GM18951 (cell line): ENCODE results near the gene TIPARP.
"Not testable (repeated sequence)": the region's sequence is repeated elsewhere in the genome, so short reads cannot be mapped to it uniquely, and the experiment has no call there.

ENCODE experiments used
- POLR2A ChIP-seq: IDR thresholded peaks from 4 replicates; pipeline ENCODE4 v1.6.1; 2011; ENCODE audit warnings: mild to moderate bottlenecking; ENCODE audit not compliant: insufficient read length, insufficient read depth; ENCODE audit errors: extremely low read depth
- in situ Hi-C: fragments of 300-500 bp; cut with MboI; formaldehyde crosslinking; loops from one replicate; pipeline ENCODE4 v1.12.0; 2022; ENCODE audit warnings: low sequenced_read_pairs, mixed read lengths, inconsistent platforms; ENCODE audit not compliant: unreplicated experiment

Gene TIPARP

GRCh38 chr3:156729460-156730179 lies 55.2 kb downstream of the TIPARP start:
- in situ Hi-C loops: no loop called here
- TF ChIP-seq POLR2A: no peak

GRCh38 chr3:156731813-156732212 lies 57.4 kb downstream of the TIPARP start:
- in situ Hi-C loops: no loop called here
- no peak for TF ChIP-seq POLR2A

GRCh38 chr3:156732261-156732660 lies 57.9 kb downstream of the TIPARP start:
- no peak for TF ChIP-seq POLR2A
- in situ Hi-C loops: no loop called here

GRCh38 chr3:156732715-156733421 lies 58.5 kb downstream of the TIPARP start:
- no peak for TF ChIP-seq POLR2A
- in situ Hi-C loops: no loop called here

- in situ Hi-C loops: not testable (repeated sequence)
These were observed 60.3 kb downstream of the TIPARP start for GRCh38 chr3:156734661-156735060.

GRCh38 chr3:156735471-156735870 lies 61.1 kb downstream of the TIPARP start:
- TF ChIP-seq POLR2A: no peak
- in situ Hi-C loops: no loop called here

GRCh38 chr3:156737049-156737448 lies 62.7 kb downstream of the TIPARP start:
- in situ Hi-C loops: not testable (repeated sequence)

GRCh38 chr3:156738251-156738650 lies 63.9 kb downstream of the TIPARP start:
- in situ Hi-C loops: no loop called here
- TF ChIP-seq POLR2A: no peak

- TF ChIP-seq POLR2A: no peak
- in situ Hi-C loops: no loop called here
These were observed 65.6 kb downstream of the TIPARP start for GRCh38 chr3:156739976-156740375.

- in situ Hi-C loops: not testable (repeated sequence)
These were observed 66.2 kb downstream of the TIPARP start for GRCh38 chr3:156740581-156740980.

GRCh38 chr3:156741935-156742334 lies 67.5 kb downstream of the TIPARP start:
- in situ Hi-C loops: no loop called here
- no peak for TF ChIP-seq POLR2A

GRCh38 chr3:156742401-156742800 lies 68.0 kb downstream of the TIPARP start:
- in situ Hi-C loops: no loop called here

GRCh38 chr3:156743859-156744258 lies 69.5 kb downstream of the TIPARP start:
- in situ Hi-C loops: no loop called here
- no peak for TF ChIP-seq POLR2A

More at GRCh38 chr3:156742401-156742800, 68.0 kb downstream of the TIPARP start:
- no peak for TF ChIP-seq POLR2A

- no peak for TF ChIP-seq POLR2A
- in situ Hi-C loops: no loop called here
These were observed 70.2 kb downstream of the TIPARP start for GRCh38 chr3:156744631-156745030.

- no peak for TF ChIP-seq POLR2A
- in situ Hi-C loops: no loop called here
These were observed 71.4 kb downstream of the TIPARP start for GRCh38 chr3:156745766-156746165.

GRCh38 chr3:156747046-156747445 lies 72.7 kb downstream of the TIPARP start:
- in situ Hi-C loops: no loop called here
- TF ChIP-seq POLR2A: no peak
